ENCODE data around the gene GPATCH4.

The GPATCH4 gene

DNA sequence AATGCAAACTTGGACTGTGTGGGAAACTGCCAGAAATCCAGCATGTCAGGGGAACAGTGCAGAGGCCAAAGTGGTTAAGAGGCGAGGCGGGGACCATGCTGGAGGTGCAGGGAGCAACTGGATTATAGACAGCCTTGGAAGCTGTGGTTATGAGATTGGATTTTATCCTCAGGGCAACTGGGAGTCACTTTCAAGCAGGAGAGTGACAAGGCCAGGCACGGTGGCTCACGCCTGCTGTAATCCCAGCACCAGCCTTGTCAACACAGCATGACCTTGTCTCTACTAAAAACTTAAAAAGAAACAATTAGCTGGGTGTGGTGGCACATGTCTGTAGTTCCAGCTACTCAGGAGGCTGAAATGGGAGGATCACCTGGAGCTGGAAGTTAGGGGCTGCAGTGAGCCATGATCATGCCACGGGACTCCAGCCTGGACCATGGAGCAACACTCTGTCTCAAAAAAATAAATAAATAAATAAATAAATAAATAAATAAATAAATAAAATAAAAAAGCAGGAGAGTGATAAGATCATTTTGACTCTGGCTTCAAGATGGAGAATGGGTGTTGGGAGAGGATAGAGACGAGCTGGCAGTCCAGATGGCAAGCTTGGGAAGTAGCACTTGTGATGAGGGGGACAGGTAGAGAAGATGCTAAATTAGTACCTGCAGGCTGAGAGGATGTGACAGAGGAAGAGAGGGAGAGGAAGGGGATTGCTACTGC lies 21.5 kb upstream of the GPATCH4 start:
- Histone ChIP-seq H3K27me3 (ENCODE audit: insufficient read depth, low read length) (peaks cover 30% of the 10 kb centered on the region), H3K27ac (ENCODE audit: low read depth, low read length) (no peak overlapping the region), H3K14ac (ENCODE audit: low read length) (no peak overlapping the region), H3K36me3 (ENCODE audit: control insufficient read depth in 1 of 2, insufficient read depth in 2 of 2, low read length in 2 of 2) (no peaks in the 10 kb centered on the region), H3K9ac (ENCODE audit: low read length) (no peak overlapping the region), H4K91ac (ENCODE audit: low read depth, low read length) (no peak overlapping the region), H3K79me2 (ENCODE audit: control insufficient read depth, insufficient read depth, low read length, poor library complexity) (no peaks in the 10 kb centered on the region), H3K79me1 (ENCODE audit: low read length) (no peaks in the 10 kb centered on the region), H4K8ac (ENCODE audit: low read depth, low read length) (no peak overlapping the region), H2BK12ac (ENCODE audit: low read length) (no peak overlapping the region), H3K23ac (ENCODE audit: low read length) (no peak overlapping the region), H2BK120ac (ENCODE audit: insufficient read depth, low read length, poor library complexity) (no peak overlapping the region), H3K4me1 (ENCODE audit: control insufficient read depth in 1 of 2, insufficient read depth in 2 of 2, low read length in 2 of 2) (peaks cover 4 to 5% of the 10 kb centered on the region in 2 experiments), H3K4me2 (ENCODE audit: low read length) (no peak overlapping the region), H2AFZ (ENCODE audit: insufficient read depth, low read length, poor library complexity) (no peak overlapping the region), H4K12ac (ENCODE audit: low read depth, low read length) (no peak overlapping the region), H3K4ac (ENCODE audit: low read depth, low read length) (no peak overlapping the region), H2AK5ac (ENCODE audit: low read length) (no peak overlapping the region), H3K4me3 (ENCODE audit: low read depth, low read length) (no peak overlapping the region), H2BK5ac (ENCODE audit: low read depth, low read length, poor library complexity) (no peak overlapping the region), H3K9me3 (ENCODE audit: insufficient read depth, low read depth, low read length) (peaks cover 5% of the 10 kb centered on the region), H3K18ac (ENCODE audit: low read length) (no peak overlapping the region)
- DNase-seq: no peak
- no CpG with 5 or more reads among the region's 6 CpGs for WGBS (ENCODE audit: extremely low coverage, insufficient coverage, insufficient read length)

DNA sequence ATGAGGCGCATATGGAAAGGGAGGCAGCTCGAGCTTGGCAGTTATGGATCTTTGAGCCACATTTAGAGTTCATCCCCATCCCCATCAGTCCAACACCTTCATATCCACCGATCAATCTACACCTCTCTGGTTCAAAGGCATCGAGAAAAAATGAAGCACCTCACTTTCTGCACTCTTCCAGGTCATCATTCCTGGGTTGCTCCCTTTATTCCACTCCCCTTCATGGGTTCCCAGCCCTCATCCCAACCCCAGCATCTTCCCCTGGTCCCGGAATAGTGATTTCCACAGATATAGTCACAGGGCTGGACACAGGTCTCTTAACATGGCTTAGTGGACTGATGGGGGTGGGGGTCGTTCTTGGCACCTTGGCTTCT lies 18.3 kb upstream of the GPATCH4 start:
- H3K27ac ChIP-seq (ENCODE audit: low read depth, low read length): no peak overlapping the region
- no peaks in the 10 kb centered on the region for H3K4me1 ChIP-seq (ENCODE audit: control insufficient read depth in 1 of 2, insufficient read depth in 2 of 2, low read length in 2 of 2)
- no peak overlapping the region for H3K23ac ChIP-seq (ENCODE audit: low read length)
- H3K4me2 ChIP-seq (ENCODE audit: low read length): no peak overlapping the region
- no peak overlapping the region for H2BK120ac ChIP-seq (ENCODE audit: insufficient read depth, low read length, poor library complexity)
- H2BK5ac ChIP-seq (ENCODE audit: low read depth, low read length, poor library complexity): no peak overlapping the region
- no peak overlapping the region for H3K4ac ChIP-seq (ENCODE audit: low read depth, low read length)
- no peak overlapping the region for H3K4me3 ChIP-seq (ENCODE audit: low read depth, low read length)
- H2BK12ac ChIP-seq (ENCODE audit: low read length): no peak overlapping the region
- H3K79me1 ChIP-seq (ENCODE audit: low read length): no peaks in the 10 kb centered on the region
- no peak overlapping the region for H4K8ac ChIP-seq (ENCODE audit: low read depth, low read length)
- no peak overlapping the region for H3K18ac ChIP-seq (ENCODE audit: low read length)
- H3K79me2 ChIP-seq (ENCODE audit: control insufficient read depth, insufficient read depth, low read length, poor library complexity): no peaks in the 10 kb centered on the region
- H2AK5ac ChIP-seq (ENCODE audit: low read length): no peak overlapping the region
- H4K12ac ChIP-seq (ENCODE audit: low read depth, low read length): no peak overlapping the region
- no peak overlapping the region for H2AFZ ChIP-seq (ENCODE audit: insufficient read depth, low read length, poor library complexity)
- H3K9ac ChIP-seq (ENCODE audit: low read length): no peak overlapping the region
- DNase-seq: no peak
- peaks cover 2% of the 10 kb centered on the region for H3K9me3 ChIP-seq (ENCODE audit: insufficient read depth, low read depth, low read length)
- H4K91ac ChIP-seq (ENCODE audit: low read depth, low read length): no peak overlapping the region
- peaks cover 18% of the 10 kb centered on the region for H3K27me3 ChIP-seq (ENCODE audit: insufficient read depth, low read length)
- H3K36me3 ChIP-seq (ENCODE audit: control insufficient read depth in 1 of 2, insufficient read depth in 2 of 2, low read length in 2 of 2): no peaks in the 10 kb centered on the region
- no peak overlapping the region for H3K14ac ChIP-seq (ENCODE audit: low read length)
- WGBS (ENCODE audit: extremely low coverage, insufficient coverage, insufficient read length): no CpG with 5 or more reads among the region's 6 CpGs

DNA sequence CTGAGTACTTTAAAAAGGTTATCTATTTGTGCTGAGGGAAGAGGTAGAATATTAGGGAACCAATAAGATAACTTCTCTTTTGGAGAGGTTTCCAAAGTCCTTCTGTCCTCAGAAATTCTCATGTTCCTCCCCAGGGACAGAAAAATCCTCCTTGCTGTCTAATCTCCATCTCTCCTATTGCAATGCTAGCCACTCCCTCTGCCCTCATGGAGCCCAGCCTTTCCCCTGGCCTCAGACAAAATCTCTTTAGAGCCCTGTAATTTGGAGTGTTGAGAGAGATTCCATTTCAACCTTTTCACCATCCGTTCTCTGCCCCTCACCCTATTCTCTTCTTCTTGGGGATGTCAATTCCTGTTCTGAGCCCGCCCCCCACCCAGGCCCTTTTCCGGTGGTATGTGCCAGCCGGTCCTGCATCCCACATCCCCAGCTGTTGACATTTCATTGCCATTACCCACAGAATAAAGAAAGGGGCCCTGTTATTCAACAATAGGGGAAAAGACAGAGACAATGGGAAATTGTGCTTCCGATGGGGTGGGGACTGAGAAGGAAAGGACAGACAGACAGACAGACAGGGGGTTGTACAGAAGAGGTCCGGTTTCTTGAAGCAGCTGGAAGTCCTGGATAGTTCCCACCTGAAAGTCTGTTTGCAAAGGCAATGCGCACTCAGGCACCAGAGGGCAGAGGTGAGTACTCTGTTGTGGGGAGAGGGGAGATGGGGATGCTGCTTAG lies 17.7 kb upstream of the GPATCH4 start, which contains the start of gene HAPLN2:
Gene HAPLN2, plus strand, starts transcription at position 563 of the 729 bp plus-strand sequence. CDS start 4,076 bp downstream, outside the sequence.
- Histone ChIP-seq H3K18ac (ENCODE audit: low read length) (no peak within 1 kb of the TSS), H2BK12ac (ENCODE audit: low read length) (no peak within 1 kb of the TSS), H4K8ac (ENCODE audit: low read depth, low read length) (no peak within 1 kb of the TSS), H2AFZ (ENCODE audit: insufficient read depth, low read length, poor library complexity) (no peak within 1 kb of the TSS), H3K23ac (ENCODE audit: low read length) (no peak within 1 kb of the TSS), H3K27ac (ENCODE audit: low read depth, low read length) (no peak within 1 kb of the TSS), H3K27me3 (ENCODE audit: insufficient read depth, low read length) (peaks cover 13% of the 10 kb centered on the region), H3K4me1 (ENCODE audit: control insufficient read depth in 1 of 2, insufficient read depth in 2 of 2, low read length in 2 of 2) (no peaks in the 10 kb centered on the region), H4K12ac (ENCODE audit: low read depth, low read length) (no peak within 1 kb of the TSS), H2BK120ac (ENCODE audit: insufficient read depth, low read length, poor library complexity) (no peak within 1 kb of the TSS), H3K4me3 (ENCODE audit: low read depth, low read length) (no peak within 1 kb of the TSS), H3K36me3 (ENCODE audit: control insufficient read depth in 1 of 2, insufficient read depth in 2 of 2, low read length in 2 of 2) (no peaks in the 10 kb centered on the region), H3K9me3 (ENCODE audit: insufficient read depth, low read depth, low read length) (peaks cover 2% of the 10 kb centered on the region), H2AK5ac (ENCODE audit: low read length) (no peak within 1 kb of the TSS), H3K4ac (ENCODE audit: low read depth, low read length) (no peak within 1 kb of the TSS), H2BK5ac (ENCODE audit: low read depth, low read length, poor library complexity) (no peak within 1 kb of the TSS), H3K79me2 (ENCODE audit: control insufficient read depth, insufficient read depth, low read length, poor library complexity) (no peaks in the 10 kb centered on the region), H3K14ac (ENCODE audit: low read length) (no peak within 1 kb of the TSS), H3K4me2 (ENCODE audit: low read length) (no peak within 1 kb of the TSS), H4K91ac (ENCODE audit: low read depth, low read length) (no peak within 1 kb of the TSS), H3K9ac (ENCODE audit: low read length) (no peak within 1 kb of the TSS), H3K79me1 (ENCODE audit: low read length) (no peaks in the 10 kb centered on the region)
- WGBS (ENCODE audit: extremely low coverage, insufficient coverage, insufficient read length): no CpG with 5 or more reads among the region's 7 CpGs
- no peak for DNase-seq

DNA sequence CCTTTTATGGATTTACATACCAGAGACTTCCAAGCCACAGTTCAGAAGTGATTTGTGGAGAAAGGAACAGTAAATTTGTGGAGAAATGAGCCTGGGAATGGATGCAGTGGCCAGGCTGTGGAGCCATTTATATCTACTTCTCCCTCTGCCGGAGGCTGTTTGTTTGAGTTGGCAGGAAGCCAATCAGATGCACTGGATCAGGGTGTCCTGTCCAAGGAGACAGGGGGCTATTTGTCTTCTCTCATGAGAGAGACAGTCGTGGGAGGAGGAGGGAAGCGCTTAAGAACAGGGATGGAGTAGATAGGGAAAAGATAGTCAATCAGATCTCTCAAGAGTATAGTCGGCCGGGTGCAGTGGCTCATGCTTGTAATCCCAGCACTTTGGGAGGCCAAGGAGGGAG lies 15.2 kb upstream of the GPATCH4 start:
- Histone ChIP-seq H4K8ac (ENCODE audit: low read depth, low read length) (no peak overlapping the region), H3K18ac (ENCODE audit: low read length) (no peak overlapping the region), H4K91ac (ENCODE audit: low read depth, low read length) (no peak overlapping the region), H3K79me2 (ENCODE audit: control insufficient read depth, insufficient read depth, low read length, poor library complexity) (no peaks in the 10 kb centered on the region), H3K4me1 (ENCODE audit: control insufficient read depth in 1 of 2, insufficient read depth in 2 of 2, low read length in 2 of 2) (no peaks in the 10 kb centered on the region), H3K4me3 (ENCODE audit: low read depth, low read length) (no peak overlapping the region), H3K23ac (ENCODE audit: low read length) (no peak overlapping the region), H3K4ac (ENCODE audit: low read depth, low read length) (no peak overlapping the region), H2AK5ac (ENCODE audit: low read length) (no peak overlapping the region), H2BK120ac (ENCODE audit: insufficient read depth, low read length, poor library complexity) (no peak overlapping the region), H3K9me3 (ENCODE audit: insufficient read depth, low read depth, low read length) (no peaks in the 10 kb centered on the region), H2BK5ac (ENCODE audit: low read depth, low read length, poor library complexity) (no peak overlapping the region), H3K14ac (ENCODE audit: low read length) (no peak overlapping the region), H4K12ac (ENCODE audit: low read depth, low read length) (no peak overlapping the region), H3K4me2 (ENCODE audit: low read length) (no peak overlapping the region), H3K9ac (ENCODE audit: low read length) (no peak overlapping the region), H2AFZ (ENCODE audit: insufficient read depth, low read length, poor library complexity) (no peak overlapping the region), H3K27me3 (ENCODE audit: insufficient read depth, low read length) (no peaks in the 10 kb centered on the region), H3K27ac (ENCODE audit: low read depth, low read length) (no peak overlapping the region), H3K36me3 (ENCODE audit: control insufficient read depth in 1 of 2, insufficient read depth in 2 of 2, low read length in 2 of 2) (no peaks in the 10 kb centered on the region), H2BK12ac (ENCODE audit: low read length) (no peak overlapping the region), H3K79me1 (ENCODE audit: low read length) (no peaks in the 10 kb centered on the region)
- no CpG with 5 or more reads among the region's 5 CpGs for WGBS (ENCODE audit: extremely low coverage, insufficient coverage, insufficient read length)
- no peak for DNase-seq
